ENCODE results near the gene TMEM154.
A peak's percentile ranks its signal among the peaks of the same experiment; 100 is the strongest.

Gene TMEM154

GRCh38 chr4:152594978-152595925 is 84.5 kb downstream of the TMEM154 start:
- DNase-seq = no peak

GRCh38 chr4:152594057-152594456 is 85.7 kb downstream of the TMEM154 start:
- DNase-seq = no peak

- DNase-seq = peak in 2 of 56 donors; percentile 3 to 14
These were observed 87.9 kb downstream of the TMEM154 start for GRCh38 chr4:152591876-152592275.

- peak in 8 of 56 donors; percentile 2 to 22 (median 9) for DNase-seq
These were observed 88.4 kb downstream of the TMEM154 start for GRCh38 chr4:152591396-152591795.

- peak in 2 of 56 donors; percentile 7 to 8 for DNase-seq
These were observed 89.4 kb downstream of the TMEM154 start for GRCh38 chr4:152590179-152591031.

- no peak for DNase-seq
These were observed 90.9 kb downstream of the TMEM154 start for GRCh38 chr4:152588869-152589268.

- no peak for DNase-seq
These were observed 92.7 kb downstream of the TMEM154 start for GRCh38 chr4:152587127-152587526.

- DNase-seq = no peak
These were observed 93.1 kb downstream of the TMEM154 start for GRCh38 chr4:152586668-152587067.

- DNase-seq = no peak
These were observed 94.8 kb downstream of the TMEM154 start for GRCh38 chr4:152585023-152585441.

- DNase-seq = no peak
These were observed 98.1 kb downstream of the TMEM154 start for GRCh38 chr4:152581536-152582160.

- DNase-seq = no peak
These were observed 99.9 kb downstream of the TMEM154 start for GRCh38 chr4:152579916-152580315.

- no peak for DNase-seq
These were observed 100.6 kb downstream of the TMEM154 start for GRCh38 chr4:152579107-152579764.

GRCh38 chr4:152578670-152579069 is 101.1 kb downstream of the TMEM154 start:
- DNase-seq = no peak

- no peak for DNase-seq
These were observed 101.9 kb downstream of the TMEM154 start for GRCh38 chr4:152577708-152578396.

- DNase-seq = no peak
These were observed 104.3 kb downstream of the TMEM154 start for GRCh38 chr4:152575533-152575932.

GRCh38 chr4:152573861-152574260 is 105.9 kb downstream of the TMEM154 start:
- no peak for DNase-seq

- no peak for DNase-seq
These were observed 107.2 kb downstream of the TMEM154 start for GRCh38 chr4:152572417-152573086.

GRCh38 chr4:152571770-152572169 is 108.0 kb downstream of the TMEM154 start:
- DNase-seq = no peak

GRCh38 chr4:152571296-152571695 is 108.5 kb downstream of the TMEM154 start:
- DNase-seq = no peak
